ENCODE data around the gene NOL11.
A peak's percentile ranks its signal among the peaks of the same experiment; 100 is the strongest.

The NOL11 gene

GRCh38 chr17:67717624-67718324 lies at the start of gene NOL11:
NOL11 (plus strand) TSS chr17:67717936; CDS start chr17:67717948, 12 bp downstream.
- TF ChIP-seq CTCF (conservative IDR thresholded peaks at IDR 0.05; ENCODE audit: low read length): peak; percentile 79
- peak; percentile 98 for DNase-seq (ENCODE audit: low read depth)
- peak within 1 kb of the TSS; percentile 99 for H3K4me3 ChIP-seq (ENCODE audit: low read length)

- no peak for TF ChIP-seq CTCF (conservative IDR thresholded peaks at IDR 0.05; ENCODE audit: low read length)
- DNase-seq (ENCODE audit: low read depth): no peak
- H3K4me3 ChIP-seq (ENCODE audit: low read length): no peak overlapping the region
Observed at GRCh38 chr17:67671493-67671892, 46.2 kb upstream of the NOL11 start.

GRCh38 chr17:67672592-67673335 lies 45.0 kb upstream of the NOL11 start:
- H3K4me3 ChIP-seq (ENCODE audit: low read length): no peak overlapping the region
- no peak for TF ChIP-seq CTCF (conservative IDR thresholded peaks at IDR 0.05; ENCODE audit: low read length)
- DNase-seq (ENCODE audit: low read depth): no peak

GRCh38 chr17:67675481-67675880 lies 42.3 kb upstream of the NOL11 start:
- H3K4me3 ChIP-seq (ENCODE audit: low read length): no peak overlapping the region
- no peak for TF ChIP-seq CTCF (conservative IDR thresholded peaks at IDR 0.05; ENCODE audit: low read length)

GRCh38 chr17:67676305-67676704 lies 41.4 kb upstream of the NOL11 start:
- no peak for DNase-seq (ENCODE audit: low read depth)
- TF ChIP-seq CTCF (conservative IDR thresholded peaks at IDR 0.05; ENCODE audit: low read length): no peak
- H3K4me3 ChIP-seq (ENCODE audit: low read length): no peak overlapping the region

More at GRCh38 chr17:67675481-67675880, 42.3 kb upstream of the NOL11 start:
- DNase-seq (ENCODE audit: low read depth): no peak

- DNase-seq (ENCODE audit: low read depth): no peak
Observed at GRCh38 chr17:67678414-67678813, 39.3 kb upstream of the NOL11 start.

More at GRCh38 chr17:67678414-67678813, 39.3 kb upstream of the NOL11 start:
- no peak overlapping the region for H3K4me3 ChIP-seq (ENCODE audit: low read length)
- no peak for TF ChIP-seq CTCF (conservative IDR thresholded peaks at IDR 0.05; ENCODE audit: low read length)
